ENCODE data around the gene CARD10. TPM values are rescaled to one million over a fixed set of nuclear protein-coding genes. Genes with fewer than 3 reads are reported as not detected.

Gene CARD10
- total RNA-seq, 1 donor from 2014 or later: 1.5 TPM

GRCh38 chr22:37561212-37562048 lies 42.2 kb upstream of the CARD10 start:
- Mint-ChIP-seq H3K4me1 (peaks cover 36% of the 10 kb centered on the region), H3K36me3 (peaks cover 2% of the 10 kb centered on the region), H3K4me3 (peak overlapping the region; percentile 87), H3K27me3 (ENCODE audit: insufficient read depth, low read depth) (peaks cover 5% of the 10 kb centered on the region), H3K27ac (peak overlapping the region; percentile 78), H3K9me3 (no peaks in the 10 kb centered on the region)
- Histone ChIP-seq H3F3A (ENCODE audit: low read depth) (peaks cover 26% of the 10 kb centered on the region), H3K4me1 (peaks cover 24% of the 10 kb centered on the region), H3K9ac (no peak overlapping the region), H3K9me3 (ENCODE audit: low read depth) (no peaks in the 10 kb centered on the region), H3K4me2 (peak overlapping the region; percentile 97), H3K79me2 (ENCODE audit: low read depth) (no peaks in the 10 kb centered on the region), H2AFZ (replicated peaks) (peak overlapping the region; percentile 92), H4K20me1 (ENCODE audit: low read depth) (no peaks in the 10 kb centered on the region), H3K36me3 (no peaks in the 10 kb centered on the region), H3K27me3 (peaks cover 35% of the 10 kb centered on the region), H3K4me3 (peak overlapping the region; percentile 59), H3K27ac (no peak overlapping the region)
- TF ChIP-seq EZH2 (IDR thresholded peaks at IDR 0.05): peak; percentile 96
- peak; percentile 85 for TF ChIP-seq CTCF (IDR thresholded peaks at IDR 0.05)
- peak; percentile 94 for TF ChIP-seq EZH2phosphoT487 (IDR thresholded peaks at IDR 0.05)
- DNase-seq (ENCODE audit: low spot score): peak; percentile 87

GRCh38 chr22:37560608-37561211 lies 41.5 kb upstream of the CARD10 start:
- Histone ChIP-seq H3K4me3 (peak overlapping the region; percentile 59), H3K4me1 (peaks cover 29% of the 10 kb centered on the region), H3K9me3 (ENCODE audit: low read depth) (no peaks in the 10 kb centered on the region), H3K27me3 (peaks cover 35% of the 10 kb centered on the region), H2AFZ (replicated peaks) (peak overlapping the region; percentile 92), H4K20me1 (ENCODE audit: low read depth) (no peaks in the 10 kb centered on the region), H3K36me3 (no peaks in the 10 kb centered on the region), H3K9ac (no peak overlapping the region), H3K4me2 (peak overlapping the region; percentile 97), H3K27ac (no peak overlapping the region), H3F3A (ENCODE audit: low read depth) (peaks cover 26% of the 10 kb centered on the region), H3K79me2 (ENCODE audit: low read depth) (no peaks in the 10 kb centered on the region)
- H3K36me3 Mint-ChIP-seq: no peaks in the 10 kb centered on the region
- peak overlapping the region; percentile 87 for H3K4me3 Mint-ChIP-seq
- no peaks in the 10 kb centered on the region for H3K9me3 Mint-ChIP-seq
- peaks cover 5% of the 10 kb centered on the region for H3K27me3 Mint-ChIP-seq (ENCODE audit: insufficient read depth, low read depth)
- H3K4me1 Mint-ChIP-seq: peaks cover 40% of the 10 kb centered on the region
- DNase-seq (ENCODE audit: low spot score): peak; percentile 59
- H3K27ac Mint-ChIP-seq: no peak overlapping the region
- TF ChIP-seq EZH2phosphoT487 (IDR thresholded peaks at IDR 0.05) (no peak), EZH2 (IDR thresholded peaks at IDR 0.05) (no peak), CTCF (IDR thresholded peaks at IDR 0.05) (no peak)

- Histone ChIP-seq H2AFZ (replicated peaks) (peak within 1 kb of the TSS; percentile 92), H3K27me3 (peaks cover 35% of the 10 kb centered on the region), H3F3A (ENCODE audit: low read depth) (peaks cover 26% of the 10 kb centered on the region), H3K9me3 (ENCODE audit: low read depth) (no peaks in the 10 kb centered on the region), H3K4me2 (peak within 1 kb of the TSS; percentile 97), H4K20me1 (ENCODE audit: low read depth) (no peaks in the 10 kb centered on the region), H3K9ac (no peak within 1 kb of the TSS), H3K4me3 (peak within 1 kb of the TSS; percentile 59), H3K27ac (no peak within 1 kb of the TSS), H3K79me2 (ENCODE audit: low read depth) (no peaks in the 10 kb centered on the region), H3K36me3 (no peaks in the 10 kb centered on the region), H3K4me1 (peaks cover 29% of the 10 kb centered on the region)
- Mint-ChIP-seq H3K4me1 (peaks cover 44% of the 10 kb centered on the region), H3K27ac (no peak within 1 kb of the TSS), H3K36me3 (no peaks in the 10 kb centered on the region), H3K27me3 (ENCODE audit: insufficient read depth, low read depth) (peaks cover 5% of the 10 kb centered on the region), H3K9me3 (no peaks in the 10 kb centered on the region), H3K4me3 (peak within 1 kb of the TSS; percentile 87)
- TF ChIP-seq CTCF (IDR thresholded peaks at IDR 0.05) (no peak), EZH2phosphoT487 (IDR thresholded peaks at IDR 0.05) (no peak), EZH2 (IDR thresholded peaks at IDR 0.05) (no peak)
- peak; percentile 74 for DNase-seq (ENCODE audit: low spot score)
These were observed 40.8 kb upstream of the CARD10 start, which contains the start of gene CDC42EP1 for GRCh38 chr22:37559901-37560607. TSS of gene CDC42EP1 (plus strand) at chr22:37560480. CDS start at chr22:37566350, 5,870 bp downstream.

Data from neural progenitor cell (in vitro differentiated cells).